Measurements from ENCODE around the gene PITPNM2. TPM values are rescaled to one million over a fixed set of nuclear protein-coding genes. Genes with fewer than 3 reads are reported as not detected.

PITPNM2 gene
- total and polyA plus RNA-seq, 2 of the 8 experiments (the other 6 are each of a cell fraction or from before 2014, with no cell fraction given): 0.59 to 3.4 TPM

DNA sequence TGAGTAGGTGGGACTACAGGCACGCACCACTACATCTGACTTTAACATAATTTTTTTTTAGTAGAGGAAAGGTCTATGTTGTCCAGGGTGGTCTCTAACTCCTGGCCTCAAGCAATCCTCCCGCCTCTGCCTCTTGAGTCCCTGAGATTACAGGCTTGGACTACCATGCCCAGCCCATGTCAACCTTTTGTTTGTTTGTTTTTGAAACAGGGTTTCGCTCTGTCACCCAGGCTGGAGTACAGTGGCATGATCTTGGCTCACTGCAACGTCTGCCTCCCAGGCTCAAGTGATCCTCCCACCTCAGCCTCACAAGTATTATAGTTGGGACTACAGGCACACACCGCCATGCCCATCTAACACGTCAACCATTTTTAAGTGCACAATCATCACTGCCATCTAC is 29.2 kb downstream of the PITPNM2 start:
- ChIA-PET CTCF (ENCODE audit: partially characterized antibody) (interaction anchor here (1.8 kb wide), 1 partner anchor 46 kb away, joined by 5 read pairs; no protein-coding TSS in a partner anchor), POLR2A (ENCODE audit: partially characterized antibody) (interaction anchor here (0.6 to 1.8 kb wide), 5 partner anchors 10 to 226 kb away, joined by 3 to 4 read pairs (median 3); partner anchors contain the start of genes MPHOSPH9, MTRFR and VPS37B)

More for the DNA sequence above, 29.2 kb downstream of the PITPNM2 start:
- Histone ChIP-seq H3K36me3 (ENCODE audit: control insufficient read depth in 2 of 4, insufficient read depth in 4 of 4, low read length in 3 of 4) (no peaks in the 10 kb centered on the region), H2BK20ac (ENCODE audit: low read length) (no peak overlapping the region), H2AFZ (ENCODE audit: low read length) (no peak overlapping the region), H3K18ac (ENCODE audit: extremely low read depth, low read length) (no peak overlapping the region), H3K79me2 (ENCODE audit: control insufficient read depth in 1 of 2, insufficient read depth in 2 of 2, low read length in 2 of 2) (no peaks in the 10 kb centered on the region), H3K4me1 (replicated peaks in 1 of 4; ENCODE audit: control insufficient read depth in 3 of 4, insufficient read depth in 4 of 4, low read length in 3 of 4) (peaks cover 0 to 3% (median 0%) of the 10 kb centered on the region in 4 experiments; a peak in 2 of 7 replicates), H3K27ac (ENCODE audit: low read depth, low read length) (no peak overlapping the region), H2BK5ac (ENCODE audit: low read depth, low read length) (no peak overlapping the region), H3K4me3 (ENCODE audit: extremely low read depth in 1 of 4, insufficient read depth in 2 of 4, low read depth in 3 of 4, low read length in 4 of 4) (no peak overlapping the region), H3K4me2 (ENCODE audit: insufficient read depth in 1 of 2, low read depth in 2 of 2, low read length in 2 of 2) (no peak overlapping the region), H3K23ac (ENCODE audit: insufficient read length) (no peak overlapping the region), H4K8ac (ENCODE audit: extremely low read depth, insufficient read depth, low read length) (no peak overlapping the region), H3K27me3 (replicated peaks in 1 of 4; ENCODE audit: control insufficient read depth in 3 of 4, extremely low read depth in 1 of 4, insufficient read depth in 3 of 4, low read length in 3 of 4) (peaks cover 0 to 4% (median 0%) of the 10 kb centered on the region in 4 experiments; a peak in 1 of 7 replicates), H2BK12ac (ENCODE audit: low read depth, low read length) (no peak overlapping the region), H2BK120ac (replicated peaks; ENCODE audit: low read depth, low read length) (no peak overlapping the region), H4K91ac (replicated peaks; ENCODE audit: insufficient read length, low read length) (no peak overlapping the region), H3K56ac (replicated peaks; ENCODE audit: insufficient read length, low read depth, low read length) (no peak overlapping the region), H2BK15ac (ENCODE audit: low read length) (no peak overlapping the region), H4K5ac (ENCODE audit: insufficient read length, low read depth, low read length) (no peak overlapping the region), H3K9me3 (ENCODE audit: insufficient read depth in 2 of 2, low read depth in 1 of 2, low read length in 1 of 2) (no peaks in the 10 kb centered on the region), H4K20me1 (replicated peaks in 1 of 2; ENCODE audit: control insufficient read depth in 1 of 2, insufficient read depth in 2 of 2, low read length in 2 of 2) (peaks cover 0 to 2% of the 10 kb centered on the region in 2 experiments), H3K9ac (replicated peaks in 1 of 4; ENCODE audit: extremely low read depth in 1 of 4, low read depth in 3 of 4, low read length in 3 of 4) (no peak overlapping the region), H3K23me2 (ENCODE audit: low read depth, low read length) (no peaks in the 10 kb centered on the region), H2AK5ac (ENCODE audit: low read depth, low read length) (no peak overlapping the region), H3K79me1 (ENCODE audit: low read depth, low read length) (no peaks in the 10 kb centered on the region), H3K4ac (replicated peaks; ENCODE audit: insufficient read length, low read depth, low read length) (no peak overlapping the region), H3K14ac (ENCODE audit: insufficient read length) (no peak overlapping the region)
- no peak for TF ChIP-seq RAD21 (IDR thresholded peaks at IDR 0.05 in 1 of 2, conservative IDR thresholded peaks at IDR 0.05 in 1 of 2; ENCODE audit: low read depth in 2 of 2, low read length in 2 of 2)
- no peak for TF ChIP-seq POLR2AphosphoS5 (IDR thresholded peaks at IDR 0.05; ENCODE audit: low read depth, low read length)
- no peak for TF ChIP-seq RXRA (IDR thresholded peaks at IDR 0.05; ENCODE audit: insufficient read depth, low read depth, low read length)
- TF ChIP-seq CBX5 (IDR thresholded peaks at IDR 0.05; ENCODE audit: low read depth, low read length): no peak
- no peak for TF ChIP-seq HDAC6 (IDR thresholded peaks at IDR 0.05; ENCODE audit: low read depth, low read length)
- no peak for TF ChIP-seq JUND (IDR thresholded peaks at IDR 0.05; ENCODE audit: low read length)
- 89% methylated on average over 6 of the region's 6 CpGs; no CpG with 5 or more reads in 1 of the 2 experiments for WGBS, 2 experiments (ENCODE audit: extremely low coverage in 1 of 2, insufficient coverage in 1 of 2, insufficient read length in 1 of 2, insufficient replicate concordance in 2 of 2, low coverage in 1 of 2, low lambda C conversion rate in 2 of 2, missing lambda C conversion rate in 1 of 2)
- no peak for FAIRE-seq
- DNase-seq (ENCODE audit: low read depth in 1 of 2, low spot score in 2 of 2): no peak

Data from H1 (cell line).